ENCODE results near the gene KMT2C. TPM values are rescaled to one million over a fixed set of nuclear protein-coding genes. Genes with fewer than 3 reads are reported as not detected.
"Not testable (repeated sequence)": the region's sequence is repeated elsewhere in the genome, so short reads cannot be mapped to it uniquely, and the experiment has no call there.

KMT2C gene
- total RNA-seq, 2 experiments from 2014 or later, result 36.2 to 39.8 TPM

GRCh38 chr7:152333134-152333533, 102.7 kb downstream of the KMT2C start:
- ChIA-PET POLR2A (no interaction called here), CTCF (no interaction called here)

DNA sequence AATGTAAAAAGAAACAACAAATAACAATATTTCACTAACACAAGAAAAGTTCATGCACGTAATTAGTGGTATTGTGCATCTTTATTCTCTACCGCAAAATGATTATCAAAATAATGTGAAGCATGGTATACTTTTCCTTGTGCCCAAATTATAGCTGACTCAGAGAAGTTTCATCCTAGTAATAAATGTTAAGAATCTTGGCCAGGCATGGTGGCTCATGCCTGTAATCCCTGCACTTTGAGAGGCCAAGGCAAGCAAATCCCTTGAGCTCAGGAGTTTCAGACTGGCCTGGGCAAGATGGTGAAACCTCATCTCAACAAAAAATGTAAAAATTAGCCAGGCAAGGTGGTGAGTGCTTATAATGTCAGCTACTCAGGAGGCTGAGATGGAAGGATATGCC, 105.0 kb downstream of the KMT2C start:
- CTCF ChIA-PET, result interaction anchor here (0.6 kb wide), 1 partner anchor 113 kb away, joined by 6 read pairs; no protein-coding TSS in a partner anchor
- POLR2A ChIA-PET, result no interaction called here

DNA sequence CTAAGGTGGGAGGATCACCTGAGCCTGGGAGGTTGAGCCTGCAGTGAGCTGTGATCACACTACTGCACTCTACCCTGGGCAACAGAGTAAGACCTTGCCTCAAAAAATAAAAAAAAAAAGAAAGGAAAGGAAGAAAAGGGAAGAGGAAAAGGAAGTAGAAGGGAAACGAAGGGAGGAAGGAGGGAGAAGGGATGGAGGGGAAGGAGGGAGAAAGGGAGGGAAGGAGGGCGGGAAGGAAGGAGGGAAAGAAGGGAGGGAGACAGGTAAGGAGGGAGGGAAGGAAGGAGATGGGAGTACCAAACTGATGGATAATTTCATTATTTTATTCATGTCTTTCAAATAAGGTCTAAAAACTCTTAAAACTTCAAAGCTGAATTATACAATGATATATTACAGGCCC, 106.3 kb downstream of the KMT2C start:
- CTCF ChIA-PET, result no interaction called here
- POLR2A ChIA-PET, result no interaction called here

DNA sequence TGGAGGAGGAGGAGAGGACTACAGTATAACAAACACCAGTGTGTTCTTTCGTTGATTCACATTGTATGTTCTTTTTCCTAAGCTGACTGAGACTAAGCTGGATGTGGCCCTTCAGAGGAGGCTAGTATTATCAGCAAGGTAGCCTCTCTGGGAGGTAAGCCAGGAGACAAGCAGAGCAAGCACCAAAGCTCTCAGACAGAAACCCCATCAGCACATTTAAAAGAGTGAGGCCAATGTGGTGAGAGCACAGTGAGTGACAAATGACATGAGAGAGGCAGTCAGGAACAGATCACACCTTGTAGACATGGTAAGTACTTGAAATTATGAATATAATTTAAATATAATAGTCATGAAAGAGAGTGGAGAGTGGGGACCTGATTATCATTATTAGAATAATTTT, 107.6 kb downstream of the KMT2C start:
- ChIA-PET CTCF (no interaction called here), POLR2A (no interaction called here)

DNA sequence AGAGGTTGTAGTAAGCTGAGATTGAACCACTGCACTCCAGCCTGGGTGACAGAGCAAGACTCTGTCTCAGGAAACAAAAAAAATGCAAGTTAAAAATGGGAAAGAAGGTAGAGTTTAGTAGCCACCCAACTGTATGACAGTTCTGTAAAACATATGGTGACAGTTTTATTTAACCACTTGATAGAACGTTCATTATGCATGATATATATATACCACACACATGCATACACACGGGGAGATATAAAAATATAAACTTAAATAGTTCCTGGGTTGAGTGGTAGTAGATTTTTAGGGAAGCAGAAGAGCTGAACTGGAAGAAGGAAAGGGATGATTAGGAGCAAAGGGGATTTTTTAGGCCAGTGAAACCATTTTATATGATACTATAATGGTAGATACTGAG, 120.0 kb downstream of the KMT2C start:
- POLR2A ChIA-PET, result no interaction called here
- CTCF ChIA-PET, result interaction anchor here (0.9 kb wide), 1 partner anchor 20 kb away, joined by 3 read pairs; no protein-coding TSS in a partner anchor

GRCh38 chr7:152313831-152314604, 121.8 kb downstream of the KMT2C start:
- POLR2A ChIA-PET, result no interaction called here
- CTCF ChIA-PET, result no interaction called here

GRCh38 chr7:152313217-152313616, 122.6 kb downstream of the KMT2C start:
- POLR2A ChIA-PET, result no interaction called here
- CTCF ChIA-PET, result no interaction called here

DNA sequence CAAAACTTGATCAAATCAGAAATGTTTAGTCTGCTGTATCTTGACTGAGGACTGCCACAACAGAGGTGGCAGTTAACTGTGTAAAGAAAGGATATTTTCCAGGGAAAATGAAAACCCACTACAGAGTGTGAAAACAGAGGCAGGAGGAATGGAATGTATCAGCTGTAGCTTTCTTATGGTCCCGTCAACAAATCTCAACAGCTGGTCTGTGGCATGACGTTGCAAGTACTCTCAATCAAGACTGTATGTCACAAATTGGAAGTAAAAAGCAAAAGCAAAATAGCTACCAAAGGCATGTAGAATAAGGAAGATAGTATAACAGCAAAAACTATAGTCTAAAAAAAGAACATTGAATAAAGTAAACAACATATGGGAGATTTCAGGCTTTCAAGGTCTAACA, 123.5 kb downstream of the KMT2C start:
- ChIA-PET POLR2A (no interaction called here), CTCF (no interaction called here)

DNA sequence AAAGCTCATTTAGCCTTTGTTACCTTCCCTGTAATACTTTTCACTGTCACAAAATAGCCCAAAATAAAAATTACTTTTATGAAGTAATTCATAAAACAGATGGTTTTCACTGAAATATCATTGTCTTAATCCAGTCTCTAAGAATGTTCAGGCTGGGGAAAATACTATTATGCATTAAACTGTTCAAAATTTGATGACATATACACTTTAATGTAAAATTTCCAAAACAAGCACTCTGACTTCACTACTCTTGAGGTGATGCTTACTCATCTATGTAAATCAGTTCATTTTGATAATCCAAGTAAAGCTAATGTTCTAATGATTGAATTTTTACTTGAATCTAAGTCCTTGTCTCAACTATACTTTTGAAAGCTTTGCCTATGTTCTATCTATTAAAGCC, 127.9 kb downstream of the KMT2C start:
- POLR2A ChIA-PET, result no interaction called here
- CTCF ChIA-PET, result no interaction called here

DNA sequence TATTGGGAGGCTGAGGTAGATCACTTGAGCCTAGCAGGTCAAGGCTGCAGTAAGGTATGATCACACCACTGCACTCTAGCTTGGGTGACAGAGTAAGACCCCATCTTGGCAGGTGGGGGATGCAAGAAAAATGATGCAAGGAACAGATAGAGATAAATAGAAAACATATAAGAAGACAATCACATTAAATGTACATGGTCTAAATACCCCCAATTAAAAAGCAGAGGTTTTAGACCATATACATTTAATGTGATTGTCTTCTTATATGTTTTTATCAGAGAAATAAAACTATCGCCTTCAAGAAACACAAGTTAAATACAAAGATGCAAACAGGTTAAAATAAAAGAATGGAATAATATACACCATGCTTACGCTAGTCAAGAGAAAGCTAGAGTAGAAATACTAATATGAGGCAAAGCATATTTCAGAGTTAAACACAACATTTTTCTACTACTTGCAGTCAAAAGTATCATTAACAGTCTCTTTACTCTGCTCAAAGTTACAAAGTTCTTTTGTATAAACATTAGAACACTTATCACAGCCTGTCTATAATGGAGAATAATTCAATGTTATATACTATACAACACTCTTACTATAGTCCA, 136.2 kb downstream of the KMT2C start:
- POLR2A ChIA-PET, CTCF ChIA-PET: not testable (repeated sequence)

DNA sequence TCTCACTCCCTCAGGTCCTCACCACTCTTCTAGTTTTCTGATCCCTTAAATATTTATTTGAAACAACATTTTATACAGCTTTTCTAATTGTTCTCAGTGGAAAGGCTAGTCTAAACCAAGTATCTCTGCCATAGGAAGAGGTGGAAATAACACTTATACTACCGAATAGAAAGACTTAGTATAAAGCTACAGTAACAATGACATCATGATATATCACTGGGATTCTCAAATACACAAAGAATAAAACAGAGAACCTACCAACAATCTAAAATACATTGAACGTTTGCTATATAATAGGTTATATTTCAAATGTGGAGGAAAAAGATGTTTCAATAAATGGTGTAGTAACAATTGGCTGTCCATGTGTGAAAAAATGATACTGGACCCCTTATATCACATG, 142.9 kb downstream of the KMT2C start:
- ChIA-PET CTCF (no interaction called here), POLR2A (no interaction called here)

DNA sequence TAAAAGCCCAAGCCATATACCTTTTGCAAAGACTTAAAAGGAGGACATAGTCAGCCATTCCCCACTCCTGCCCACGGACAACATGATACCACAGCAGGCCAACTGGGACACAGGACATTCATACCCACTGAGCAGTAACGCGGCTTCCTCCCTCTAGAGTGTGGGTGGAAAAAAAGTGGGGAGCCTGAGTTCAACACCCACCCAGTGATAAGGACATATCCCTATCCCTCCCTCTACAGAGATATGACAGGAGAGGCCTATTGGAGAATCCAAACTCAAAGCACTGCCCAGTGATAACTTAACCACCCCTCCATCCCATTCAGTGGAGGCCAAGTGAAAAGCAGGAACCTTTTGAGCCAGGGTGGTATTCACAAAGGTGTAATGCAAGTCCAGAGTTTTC, 148.8 kb downstream of the KMT2C start:
- POLR2A ChIA-PET, CTCF ChIA-PET: not testable (repeated sequence)

GRCh38 chr7:152286219-152286618, 149.6 kb downstream of the KMT2C start:
- CTCF ChIA-PET, POLR2A ChIA-PET: not testable (repeated sequence)

GRCh38 chr7:152284998-152285397, 150.8 kb downstream of the KMT2C start:
- CTCF ChIA-PET, POLR2A ChIA-PET: not testable (repeated sequence)

- CTCF ChIA-PET, POLR2A ChIA-PET: not testable (repeated sequence)
These were observed 158.1 kb downstream of the KMT2C start for GRCh38 chr7:152277687-152278086.

DNA sequence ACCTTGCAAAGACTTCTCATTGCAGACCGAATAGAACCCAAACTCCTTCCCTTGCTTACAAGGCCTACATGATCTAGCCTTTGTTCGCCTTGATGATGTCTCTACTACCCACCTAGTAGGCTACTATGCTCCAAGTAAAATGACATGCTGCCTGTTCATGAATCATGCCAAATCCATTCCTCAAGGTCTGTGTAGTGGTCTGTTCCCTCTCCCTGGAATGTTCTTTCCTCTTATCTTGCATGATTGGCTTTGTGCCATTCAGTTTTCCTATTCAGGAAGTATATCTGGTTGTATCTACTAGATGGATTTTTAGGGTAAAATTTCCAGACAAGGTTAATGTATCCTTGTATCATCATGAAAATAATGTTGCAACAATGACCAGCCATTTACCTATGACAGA, 165.4 kb downstream of the KMT2C start:
- CTCF ChIA-PET, POLR2A ChIA-PET: not testable (repeated sequence)

- CTCF ChIA-PET, POLR2A ChIA-PET: not testable (repeated sequence)
These were observed 168.9 kb downstream of the KMT2C start for GRCh38 chr7:152266859-152267258.

GRCh38 chr7:152264915-152265314, 170.9 kb downstream of the KMT2C start:
- CTCF ChIA-PET, POLR2A ChIA-PET: not testable (repeated sequence)

DNA sequence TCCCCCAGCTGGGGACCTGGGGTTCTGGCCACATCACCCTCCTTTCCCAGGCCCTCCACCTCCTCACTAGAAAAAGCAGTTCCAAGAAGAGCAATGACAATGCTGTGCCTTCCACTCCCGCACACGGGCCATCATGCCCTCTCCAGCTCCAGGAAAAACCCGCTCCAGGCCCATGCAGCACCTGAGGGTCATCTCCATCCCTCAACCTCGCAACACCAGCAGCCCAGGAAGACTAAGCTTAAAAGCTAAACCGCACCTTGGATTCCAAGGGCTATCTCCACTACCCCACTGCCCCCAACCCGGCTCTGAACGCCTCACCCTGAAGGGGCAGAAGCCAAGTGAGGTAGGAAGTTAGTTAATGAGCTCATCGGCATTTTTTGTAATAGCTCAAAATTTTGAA, 173.7 kb downstream of the KMT2C start:
- POLR2A ChIA-PET, result not testable (repeated sequence)

GRCh38 chr7:152259645-152260044, 176.2 kb downstream of the KMT2C start:
- POLR2A ChIA-PET, CTCF ChIA-PET: not testable (repeated sequence)

More for the DNA sequence above, 173.7 kb downstream of the KMT2C start:
- CTCF ChIA-PET, result not testable (repeated sequence)

GRCh38 chr7:152247851-152248250, 188.0 kb downstream of the KMT2C start:
- CTCF ChIA-PET, POLR2A ChIA-PET: not testable (repeated sequence)

DNA sequence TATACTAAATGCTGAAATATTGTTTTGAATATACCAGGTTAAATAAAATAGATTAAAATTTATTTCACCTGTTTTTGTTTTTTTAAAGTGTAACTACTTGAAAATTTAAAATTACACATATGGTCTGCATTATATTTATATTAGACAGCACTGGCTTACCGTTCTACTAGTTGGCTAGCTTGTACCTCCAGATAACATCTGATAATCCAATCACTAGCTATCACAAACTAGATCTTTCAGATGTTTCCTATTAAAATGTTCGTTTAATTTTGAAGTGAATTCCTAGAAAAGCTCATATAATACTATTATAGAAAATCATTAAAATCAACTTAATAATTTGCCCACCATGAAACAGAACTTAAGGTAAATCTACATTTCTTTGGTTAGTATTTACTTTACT, 190.4 kb downstream of the KMT2C start:
- POLR2A ChIA-PET, CTCF ChIA-PET: not testable (repeated sequence)
